OCI-LY7 (cell line): ENCODE measurements around the gene RPH3AL. TPM values are rescaled to one million over a fixed set of nuclear protein-coding genes. Genes with fewer than 3 reads are reported as not detected.
A peak's percentile ranks its signal among the peaks of the same experiment; 100 is the strongest.
"Not testable (repeated sequence)": the region's sequence is repeated elsewhere in the genome, so short reads cannot be mapped to it uniquely, and the experiment has no call there.

Experiments used
- BruUV-seq: library from RNA; stranded (reverse); fragments of 400-500 nt; replicated peaks from 2 replicates; lab custom pipeline; 2021; lab: Mats Ljungman, UMichigan
- CTCF ChIA-PET: fragments of 300-600 bp; sonication (Branson Sonifier 250); formaldehyde crosslinking; loops from one replicate; lab custom pipeline; 2022; ENCODE audit warnings: antibody characterized with exemption; ENCODE audit not compliant: unreplicated experiment; lab: Charles Lee
- POLR2A ChIA-PET: fragments of 300-600 bp; sonication (Branson Sonifier 250); formaldehyde crosslinking; loops from one replicate; lab custom pipeline; 2022; ENCODE audit warnings: antibody characterized with exemption; lab: Charles Lee
- DNase-seq: peaks from one replicate; pipeline ENCODE4 v3.0.0-alpha.2; 2015; ENCODE audit warnings: low spot score
- H2AFZ ChIP-seq: fragments of 200-600 bp; sonication (generic), shearing (Covaris generic); 2 replicates; pipeline ENCODE4 v1.6.1; 2014; ENCODE audit warnings: mild to moderate bottlenecking, antibody characterized with exemption, low read length, moderate library complexity
- H3K27ac ChIP-seq: fragments of 200-600 bp; sonication (generic); 2 replicates; pipeline ENCODE4 v1.5.1; 2014; ENCODE audit warnings: mixed run types, low read depth, mild to moderate bottlenecking, moderate library complexity, low read length, inconsistent platforms; ENCODE audit not compliant: poor library complexity, severe bottlenecking
- H3K36me3 ChIP-seq: fragments of 200-600 bp; sonication (generic); 2 replicates; pipeline ENCODE4 v1.6.1; 2014; ENCODE audit warnings: mild to moderate bottlenecking, antibody characterized with exemption, low read length, moderate library complexity, mixed read lengths; ENCODE audit not compliant: insufficient read depth
- H3K4me1 ChIP-seq: fragments of 200-600 bp; sonication (generic); 2 replicates; pipeline ENCODE4 v1.5.1; 2014; ENCODE audit warnings: mild to moderate bottlenecking, low read length; ENCODE audit not compliant: insufficient read depth, poor library complexity, severe bottlenecking
- H3K4me2 ChIP-seq: fragments of 200-600 bp; sonication (generic); 2 replicates; pipeline ENCODE4 v1.6.1; 2014; ENCODE audit warnings: mild to moderate bottlenecking, low read length
- H3K4me3 ChIP-seq: fragments of 200-600 bp; sonication (generic); 2 replicates; pipeline ENCODE4 v1.5.1; 2014; ENCODE audit warnings: mild to moderate bottlenecking, low read depth, low read length; ENCODE audit not compliant: poor library complexity, severe bottlenecking
- H3K79me2 ChIP-seq: fragments of 200-600 bp; sonication (generic); 2 replicates; pipeline ENCODE4 v1.6.1; 2016; ENCODE audit warnings: low read depth, mild to moderate bottlenecking, low read length, moderate library complexity, mixed read lengths; ENCODE audit not compliant: insufficient read depth
- H3K9me2 ChIP-seq: fragments of 200-600 bp; sonication (generic); 2 replicates; pipeline ENCODE4 v1.6.1; 2016; ENCODE audit warnings: mild to moderate bottlenecking, low read length, mixed read lengths; ENCODE audit not compliant: insufficient read depth
- H3K9me3 ChIP-seq: fragments of 200-600 bp; sonication (generic); 2 replicates; pipeline ENCODE4 v1.6.1; 2014; ENCODE audit warnings: mild to moderate bottlenecking, mixed run types, low read length, mixed read lengths
- H4K20me1 ChIP-seq: fragments of 200-600 bp; sonication (generic); 2 replicates; pipeline ENCODE4 v1.6.1; 2014; ENCODE audit warnings: mild to moderate bottlenecking, antibody characterized with exemption, low read length, moderate library complexity, mixed read lengths; ENCODE audit not compliant: insufficient read depth
- CTCF ChIP-seq: fragments of 200-600 bp; sonication (generic); conservative IDR thresholded peaks from 2 replicates; pipeline ENCODE4 v1.5.1; 2014; ENCODE audit warnings: mild to moderate bottlenecking, antibody characterized with exemption, low read length, moderate library complexity, mixed read lengths
- EZH2phosphoT487 ChIP-seq: fragments of 200-600 bp; sonication (generic); IDR thresholded peaks from 2 replicates; pipeline ENCODE4 v1.6.1; 2018; ENCODE audit warnings: low read depth, borderline replicate concordance, mild to moderate bottlenecking, mixed run types, antibody characterized with exemption, low read length, moderate library complexity, mixed read lengths
- intact Hi-C: fragments of 100-400 bp; cut with micrococcal nuclease; formaldehyde crosslinking; loops from one replicate; pipeline ENCODE4 v1.10.0; 2022; ENCODE audit not compliant: unreplicated experiment
- total RNA-seq, 2 experiments: library from RNA; depleted of rRNA in 1 of 2; stranded (reverse); fragments of >200 nt in 1 of 2; shearing (Covaris generic) in 1 of 2; gene quantifications; 2 replicates each; pipeline ENCODE4 v1.2.3, GENCODE V29; 2014 to 2022

Gene RPH3AL
- total RNA-seq, 2 experiments from 2014 or later = 1.0 to 2.2 TPM

DNA sequence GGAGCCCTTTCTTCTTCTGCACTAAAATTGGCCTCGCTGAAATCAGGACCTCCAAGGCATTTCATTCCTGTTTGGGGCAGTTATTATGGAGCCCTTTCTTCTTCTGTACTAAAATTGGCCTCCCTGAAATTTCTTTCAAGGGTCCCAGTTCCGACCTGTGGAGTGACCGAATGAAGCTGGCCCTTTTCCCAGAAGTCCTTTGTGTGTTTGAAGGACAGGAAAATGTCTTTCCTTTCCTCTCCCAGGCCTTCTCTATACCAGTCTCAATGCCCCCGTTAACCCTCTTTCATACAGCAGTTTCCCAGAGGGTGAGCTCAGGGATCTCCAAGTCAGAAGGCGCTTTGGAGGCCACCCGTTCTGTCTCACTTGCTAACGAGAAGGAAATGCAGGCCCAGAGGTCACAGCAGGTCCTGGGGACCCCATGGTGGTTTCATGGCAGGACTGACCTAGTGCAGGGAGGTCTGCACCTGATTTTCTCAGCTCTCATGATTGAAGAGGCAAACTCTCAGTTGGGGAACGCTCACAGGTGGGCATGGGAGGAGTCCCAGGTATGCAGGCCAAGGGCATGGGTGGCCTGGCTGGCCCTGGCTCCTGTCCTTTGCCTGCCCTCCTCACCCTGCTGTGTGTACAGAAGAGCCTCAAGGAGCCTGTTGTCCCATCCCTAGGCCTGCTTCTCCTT, 134.0 kb downstream of the RPH3AL start:
- ChIA-PET POLR2A (no interaction called here), CTCF (no interaction called here)
- no peaks in the 10 kb centered on the region for H3K79me2 ChIP-seq
- no peak overlapping the region for H3K4me2 ChIP-seq
- no peak overlapping the region for H3K27ac ChIP-seq
- no peaks in the 10 kb centered on the region for H4K20me1 ChIP-seq
- no peaks in the 10 kb centered on the region for H3K36me3 ChIP-seq
- H2AFZ ChIP-seq = no peak overlapping the region
- no peak for TF ChIP-seq EZH2phosphoT487
- TF ChIP-seq CTCF = no peak
- H3K4me1 ChIP-seq = no peaks in the 10 kb centered on the region
- no peak for DNase-seq
- H3K9me2 ChIP-seq = no peaks in the 10 kb centered on the region
- H3K9me3 ChIP-seq = no peaks in the 10 kb centered on the region
- BruUV-seq = no TSS peak
- no peak overlapping the region for H3K4me3 ChIP-seq
- intact Hi-C loops = no loop called here

DNA sequence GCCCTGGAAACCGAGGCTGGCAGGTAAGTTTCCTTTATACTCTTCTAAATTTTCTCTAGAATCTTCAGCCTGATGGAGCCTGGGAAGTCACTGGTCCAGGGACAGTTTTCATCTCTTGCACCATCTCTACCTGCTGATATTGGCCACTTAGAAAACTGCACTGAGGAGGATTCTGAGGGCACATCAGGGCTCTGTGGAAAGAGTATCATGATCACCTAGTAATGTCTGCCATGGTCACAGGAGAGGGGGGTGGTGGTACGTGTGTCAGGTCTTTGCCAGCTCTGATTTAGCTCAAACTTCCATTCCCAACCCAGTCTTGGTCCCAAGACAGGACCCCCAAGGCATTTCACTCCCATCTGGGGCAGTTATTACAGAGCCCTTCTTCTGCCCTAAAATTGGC, 136.0 kb downstream of the RPH3AL start:
- no peak overlapping the region for H3K27ac ChIP-seq
- no peaks in the 10 kb centered on the region for H3K36me3 ChIP-seq
- H3K4me2 ChIP-seq = no peak overlapping the region
- no peaks in the 10 kb centered on the region for H3K9me2 ChIP-seq
- no peak overlapping the region for H3K4me3 ChIP-seq
- no peak for DNase-seq
- H3K9me3 ChIP-seq = no peaks in the 10 kb centered on the region
- ChIA-PET CTCF (no interaction called here), POLR2A (no interaction called here)
- intact Hi-C loops = no loop called here
- TF ChIP-seq CTCF (no peak), EZH2phosphoT487 (no peak)
- no peaks in the 10 kb centered on the region for H3K79me2 ChIP-seq
- peak overlapping the region; percentile 75; the same call in 1 of the 2 replicates for H2AFZ ChIP-seq
- no TSS peak for BruUV-seq
- no peaks in the 10 kb centered on the region for H3K4me1 ChIP-seq
- no peaks in the 10 kb centered on the region for H4K20me1 ChIP-seq

GRCh38 chr17:215563-216478, 136.8 kb downstream of the RPH3AL start:
- POLR2A ChIA-PET, H3K9me2 ChIP-seq, H3K36me3 ChIP-seq, H3K4me3 ChIP-seq, H4K20me1 ChIP-seq, CTCF ChIA-PET, DNase-seq, H3K27ac ChIP-seq, BruUV-seq, H3K79me2 ChIP-seq, H3K4me2 ChIP-seq, H3K4me1 ChIP-seq, intact Hi-C loops, H3K9me3 ChIP-seq: not testable (repeated sequence)
- peak overlapping the region; percentile 75; the same call in 1 of the 2 replicates for H2AFZ ChIP-seq
